Subcutaneous abdominal adipose tissue (tissue), 5 donors: ENCODE data around the gene MFAP3.

Source experiments
- H3K27ac ChIP-seq: one replicate; pipeline ENCODE4 v1.7.0; 2013; ENCODE audit warnings: low read depth, mild to moderate bottlenecking, inconsistent platforms, low read length, moderate library complexity
- H3K27me3 ChIP-seq, 5 donors: one replicate each; pipeline ENCODE4 v1.7.0; 2013; ENCODE audit warnings: low read length in 5 of 5, inconsistent platforms in 1 of 5; ENCODE audit not compliant: control insufficient read depth in 5 of 5, insufficient read depth in 4 of 5
- H3K36me3 ChIP-seq, 5 donors: one replicate each; pipeline ENCODE4 v1.7.0; 2013; ENCODE audit warnings: low read length in 5 of 5; ENCODE audit not compliant: control insufficient read depth in 5 of 5, insufficient read depth in 5 of 5
- H3K4me1 ChIP-seq, 5 donors: one replicate each; pipeline ENCODE4 v1.7.0; 2013; ENCODE audit warnings: low read length in 5 of 5, mild to moderate bottlenecking in 3 of 5, moderate library complexity in 1 of 5; ENCODE audit not compliant: control insufficient read depth in 5 of 5, insufficient read depth in 5 of 5
- H3K4me3 ChIP-seq, 5 donors: one replicate each; pipeline ENCODE4 v1.7.0; 2013; ENCODE audit warnings: low read length in 5 of 5, low read depth in 1 of 5
- H3K9ac ChIP-seq, 5 donors: one replicate each; pipeline ENCODE4 v1.7.0; 2013; ENCODE audit warnings: low read length in 5 of 5, mild to moderate bottlenecking in 4 of 5, moderate library complexity in 3 of 5
- H3K9me3 ChIP-seq, 5 donors: one replicate each; pipeline ENCODE4 v1.7.0; 2013; ENCODE audit warnings: low read length in 5 of 5; ENCODE audit not compliant: control insufficient read depth in 5 of 5
- donor health status: healthy.
- donor health status: healthy.
- donor health status: healthy.
- donor health status: healthy.
- donor health status: healthy.

Gene MFAP3

DNA sequence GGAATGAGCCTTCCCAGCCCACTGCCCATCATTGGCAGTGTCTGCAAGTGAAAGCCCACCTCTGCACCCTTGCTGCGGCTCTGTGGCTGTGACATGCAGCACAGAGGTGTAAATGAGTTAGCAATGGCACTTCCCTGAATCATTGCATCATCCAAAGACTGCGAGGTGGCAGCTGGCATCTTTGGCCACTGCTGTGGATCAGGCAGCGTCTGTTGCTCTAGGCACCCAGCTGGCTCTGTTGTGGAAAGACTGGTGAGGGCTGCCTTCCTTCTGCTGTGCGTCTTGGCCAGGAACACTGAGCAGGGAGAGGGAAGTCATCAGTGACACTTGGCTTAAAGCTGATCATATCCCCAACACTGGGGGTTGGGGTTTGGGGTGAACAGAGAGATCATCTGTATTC is 64.5 kb downstream of the MFAP3 start:
- H3K4me3 ChIP-seq = no peak overlapping the region
- no peak overlapping the region for H3K27ac ChIP-seq

More for the DNA sequence above, 64.5 kb downstream of the MFAP3 start:
- Histone ChIP-seq H3K27me3 (no peaks in the 10 kb centered on the region), H3K9ac (no peak overlapping the region), H3K9me3 (no peaks in the 10 kb centered on the region), H3K4me1 (no peaks in the 10 kb centered on the region), H3K36me3 (peaks cover 0 to 3% (median 0%) of the 10 kb centered on the region in 5 donors)
